Measurements from ENCODE around the gene PAPSS2.

The PAPSS2 gene

GRCh38 chr10:87669752-87670151 is 10.1 kb downstream of the PAPSS2 start:
- no peak for DNase-seq (ENCODE audit: low read depth in 1 of 2, low spot score in 1 of 2)

DNA sequence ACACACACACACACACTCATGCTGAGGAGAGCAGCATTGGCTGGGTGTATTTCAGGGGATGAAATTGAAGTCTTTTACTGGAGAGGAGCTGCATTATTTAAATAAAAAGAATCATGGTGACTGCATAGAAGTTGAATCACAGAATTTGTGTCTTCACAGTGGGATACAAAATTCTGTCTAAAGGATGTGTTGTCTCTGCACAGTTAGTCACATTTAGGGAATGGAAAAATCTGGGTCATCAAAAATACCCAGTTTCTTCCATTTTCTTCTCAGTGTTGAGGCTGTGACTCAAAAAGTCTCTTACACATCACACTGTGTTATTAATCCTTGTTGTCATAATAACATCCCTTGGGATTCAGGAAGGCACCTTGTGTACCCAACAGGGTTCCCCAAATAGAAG is 10.9 kb downstream of the PAPSS2 start:
- DNase-seq (ENCODE audit: low read depth in 1 of 2, low spot score in 1 of 2), result no peak

DNA sequence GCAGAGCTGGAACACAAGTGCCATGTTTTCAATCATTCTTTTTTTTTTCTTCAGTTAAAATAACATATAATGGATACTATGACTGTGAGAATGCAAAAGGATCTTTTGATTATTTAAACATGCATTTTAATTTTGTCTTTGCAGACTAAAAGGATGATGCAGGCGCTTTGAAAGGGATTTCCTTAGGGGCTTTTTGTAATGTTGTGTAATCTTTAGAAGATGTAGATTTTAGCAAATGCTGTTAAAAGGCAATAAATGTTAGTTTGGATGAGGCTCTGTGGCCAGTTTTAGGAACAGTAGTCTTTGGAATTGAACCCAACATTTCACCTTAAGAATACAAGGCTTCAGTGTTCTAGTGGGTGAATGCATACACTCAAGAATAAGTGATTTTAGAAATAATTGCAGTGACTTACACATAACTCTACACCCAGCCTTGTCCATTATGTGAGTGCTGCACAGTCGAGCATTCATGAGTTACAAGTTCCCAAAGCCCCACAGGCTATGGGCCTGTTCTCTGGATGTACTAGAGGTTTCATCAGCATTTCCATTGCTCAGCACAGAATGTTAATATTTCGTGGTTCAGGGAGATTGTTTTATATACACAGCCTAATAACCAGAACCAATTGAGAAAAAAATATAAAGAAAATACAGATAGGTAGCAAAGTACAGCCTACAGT is 11.6 kb downstream of the PAPSS2 start:
- no peak for DNase-seq (ENCODE audit: low read depth in 1 of 2, low spot score in 1 of 2)

DNA sequence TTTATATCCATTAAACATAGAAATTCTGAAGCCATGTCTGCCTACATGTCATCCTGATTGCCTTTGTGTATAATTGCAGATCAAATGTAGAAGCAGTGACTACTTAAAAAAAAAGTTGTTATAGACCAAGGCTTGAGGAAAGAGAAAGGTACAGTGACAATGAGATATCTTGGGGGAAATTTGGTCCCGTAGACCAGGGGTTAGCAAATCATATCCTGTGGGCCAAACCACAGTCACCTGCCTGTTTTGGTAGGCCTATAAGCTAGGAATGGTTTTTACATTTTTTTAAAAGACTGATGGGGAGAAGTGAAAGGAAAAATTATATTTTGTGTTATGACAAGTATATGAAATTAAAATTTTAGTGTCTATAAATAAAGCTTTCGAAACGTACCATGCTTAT is 12.9 kb downstream of the PAPSS2 start:
- no peak for DNase-seq (ENCODE audit: low read depth in 1 of 2, low spot score in 1 of 2)

DNA sequence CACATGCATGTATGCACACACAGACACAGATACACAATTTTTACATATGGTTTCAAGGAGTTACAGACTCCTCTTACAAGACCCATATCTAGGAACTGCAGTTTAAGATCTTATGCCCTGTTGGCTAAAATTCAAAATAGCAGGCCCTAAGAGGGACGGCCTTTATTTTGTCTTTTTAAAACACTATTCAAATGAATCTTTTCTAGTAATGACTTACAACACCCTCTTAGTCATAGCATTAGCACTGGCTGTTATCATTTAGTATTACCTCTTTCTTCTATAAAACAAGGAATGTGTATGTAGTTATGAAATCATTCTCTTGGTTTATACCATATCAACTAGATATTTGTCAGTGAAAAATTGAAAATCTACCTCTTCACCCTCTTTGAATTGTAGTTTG is 15.3 kb downstream of the PAPSS2 start:
- no peak for DNase-seq (ENCODE audit: low read depth in 1 of 2, low spot score in 1 of 2)

GRCh38 chr10:87675396-87676376 is 16.0 kb downstream of the PAPSS2 start:
- DNase-seq (ENCODE audit: low read depth in 1 of 2, low spot score in 1 of 2), result no peak

- DNase-seq (ENCODE audit: low read depth in 1 of 2, low spot score in 1 of 2), result no peak
Observed at GRCh38 chr10:87677595-87677994, 17.9 kb downstream of the PAPSS2 start.

DNA sequence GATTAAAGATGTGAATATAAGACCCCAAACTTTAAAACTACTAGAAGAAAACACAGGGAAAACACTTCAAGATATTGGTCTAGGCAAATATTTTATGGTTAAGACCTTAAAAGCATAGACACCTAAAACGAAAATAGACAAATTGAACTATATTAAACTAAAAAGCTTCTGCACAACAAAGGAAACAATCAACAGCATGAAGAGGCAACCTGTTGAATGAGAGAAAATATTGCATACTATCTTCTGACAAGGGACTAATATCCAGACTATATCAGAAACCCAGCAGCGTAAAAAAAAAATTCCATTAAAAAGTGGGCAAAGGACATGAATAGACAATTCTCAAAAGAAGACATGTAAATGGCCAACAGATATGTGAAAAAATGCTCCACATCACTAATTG is 18.6 kb downstream of the PAPSS2 start:
- DNase-seq (ENCODE audit: low read depth in 1 of 2, low spot score in 1 of 2), result no peak

DNA sequence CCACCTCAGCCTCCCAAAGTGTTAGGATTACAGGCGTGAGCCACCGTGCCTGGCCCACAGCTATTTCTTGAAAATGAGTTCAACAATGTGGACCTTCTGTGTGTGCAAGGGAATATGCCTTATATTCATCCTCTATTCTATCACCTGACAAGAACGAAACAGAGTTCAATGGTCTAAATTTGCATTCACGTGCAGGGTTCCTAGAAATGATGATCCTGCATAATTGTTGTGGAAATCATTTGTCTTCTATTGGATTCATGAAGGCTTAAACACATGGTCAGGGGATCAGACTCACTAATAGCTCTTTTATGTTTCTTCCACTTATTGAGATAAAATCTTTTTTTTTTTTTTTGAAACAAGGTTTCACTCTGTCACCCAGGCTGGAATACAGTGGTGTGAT is 23.7 kb downstream of the PAPSS2 start:
- no peak for DNase-seq (ENCODE audit: low read depth in 1 of 2, low spot score in 1 of 2)

DNA sequence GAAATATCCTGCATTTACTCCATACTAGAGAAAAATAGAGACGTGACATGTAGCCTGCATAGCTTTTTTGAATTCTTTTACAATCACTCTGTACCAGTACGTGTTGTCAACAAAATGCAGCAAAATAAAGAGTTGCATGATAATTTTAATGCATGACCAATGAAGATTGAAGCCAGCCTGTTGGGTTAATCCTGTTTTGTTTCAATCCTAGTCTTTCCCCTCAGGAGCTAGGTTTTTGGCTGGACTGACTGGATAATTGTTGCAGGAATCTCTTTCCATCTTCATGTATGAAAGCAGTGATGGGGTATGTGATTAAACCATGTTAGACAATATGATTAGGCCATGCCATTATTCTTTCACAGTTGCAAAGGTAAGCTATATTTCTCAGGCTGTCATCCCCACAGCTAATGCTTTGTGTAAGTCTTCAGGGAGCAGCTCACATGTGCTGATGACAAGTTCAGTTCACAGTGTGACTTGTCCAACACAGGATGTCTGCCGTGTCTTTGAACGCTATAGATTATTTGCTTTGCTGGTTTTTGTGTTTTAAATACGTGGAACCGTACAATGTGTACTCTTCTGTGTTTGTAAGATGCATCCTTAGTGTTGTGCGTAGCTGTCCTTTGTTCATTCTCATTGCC is 24.4 kb downstream of the PAPSS2 start:
- no peak for DNase-seq (ENCODE audit: low read depth in 1 of 2, low spot score in 1 of 2)

- no peak for DNase-seq (ENCODE audit: low read depth in 1 of 2, low spot score in 1 of 2)
Observed at GRCh38 chr10:87685832-87686574, 26.3 kb downstream of the PAPSS2 start.

- no peak for DNase-seq (ENCODE audit: low read depth in 1 of 2, low spot score in 1 of 2)
Observed at GRCh38 chr10:87691506-87692070, 31.9 kb downstream of the PAPSS2 start.

DNA sequence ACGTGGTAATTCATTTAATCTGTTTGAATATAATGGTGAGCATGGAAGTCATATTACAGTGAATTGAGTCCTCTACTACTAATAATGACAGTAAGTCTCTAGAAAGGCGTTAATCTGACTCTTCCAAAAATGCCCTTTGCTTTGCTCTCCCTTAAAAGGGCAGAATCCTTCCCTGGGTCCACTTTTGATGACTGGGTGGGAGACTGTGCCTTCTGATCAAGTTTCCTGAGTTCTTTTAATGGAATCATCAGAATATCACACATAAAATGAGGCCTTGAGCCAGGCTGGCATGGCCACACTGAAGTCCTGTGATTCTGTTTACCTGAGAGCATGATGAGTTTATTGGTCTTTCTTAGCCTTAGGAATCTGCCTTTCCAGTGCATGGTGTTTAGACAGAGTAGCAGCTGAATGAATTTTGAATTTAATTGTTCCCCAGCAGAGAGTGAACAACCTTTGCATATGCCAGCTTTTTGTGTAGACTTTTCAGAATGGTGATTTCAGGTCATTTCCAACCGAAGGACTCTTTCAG is 33.3 kb downstream of the PAPSS2 start:
- no peak for DNase-seq (ENCODE audit: low read depth in 1 of 2, low spot score in 1 of 2)

- DNase-seq (ENCODE audit: low read depth in 1 of 2, low spot score in 1 of 2), result no peak
Observed at GRCh38 chr10:87694011-87694794, 34.5 kb downstream of the PAPSS2 start.

- no peak for DNase-seq (ENCODE audit: low read depth in 1 of 2, low spot score in 1 of 2)
Observed at GRCh38 chr10:87695074-87695473, 35.4 kb downstream of the PAPSS2 start.

DNA sequence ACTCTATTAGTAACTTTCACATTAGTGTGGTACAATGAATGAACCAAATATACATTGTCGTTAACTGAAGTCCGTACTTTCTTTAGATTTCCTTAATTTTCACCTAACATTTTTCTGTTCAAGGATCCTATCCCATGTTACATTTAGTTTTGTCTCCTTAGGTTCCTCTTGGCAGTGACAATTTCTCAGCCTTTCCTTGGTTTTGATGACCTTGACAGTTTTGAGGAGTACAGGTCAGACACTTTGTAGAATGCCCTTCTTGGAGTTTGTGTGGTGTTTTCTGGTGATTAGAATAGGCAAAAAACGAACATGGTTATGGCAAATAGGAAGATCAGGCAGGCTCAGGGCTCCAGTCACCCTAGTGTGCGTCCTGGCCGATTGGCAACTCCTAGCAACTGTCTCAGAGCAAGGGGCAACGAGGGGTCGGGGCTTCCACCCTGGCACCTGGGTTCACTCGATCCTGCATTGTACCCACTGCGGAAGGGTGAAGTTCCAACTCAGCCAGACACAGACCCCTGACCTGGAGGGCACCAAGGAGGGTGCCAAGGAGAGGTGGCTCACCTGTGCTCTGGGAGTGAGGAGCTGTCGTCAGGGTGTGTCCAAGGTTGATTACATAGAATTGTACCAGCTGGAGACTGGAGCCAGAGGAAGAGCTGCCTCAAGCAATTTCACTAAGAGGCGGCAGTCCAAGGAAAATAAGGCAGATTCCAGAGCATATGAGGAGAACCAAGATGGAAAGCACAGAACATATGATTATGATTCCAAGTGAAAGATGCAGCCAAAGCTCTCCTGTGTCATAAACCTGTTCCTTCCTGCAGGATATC is 37.5 kb downstream of the PAPSS2 start:
- no peak for DNase-seq (ENCODE audit: low read depth in 1 of 2, low spot score in 1 of 2)

GRCh38 chr10:87700031-87700796 is 40.5 kb downstream of the PAPSS2 start:
- DNase-seq (ENCODE audit: low read depth in 1 of 2, low spot score in 1 of 2), result no peak

- no peak for DNase-seq (ENCODE audit: low read depth in 1 of 2, low spot score in 1 of 2)
Observed at GRCh38 chr10:87702260-87702972, 42.7 kb downstream of the PAPSS2 start.

Data from activated CD4-positive, alpha-beta T cell treated with anti-CD3 and anti-CD28 coated beads, Interleukin-2, amount 50 U/mL, for 24 hours (primary cell).